ENCODE data around the gene TRPM8. TPM values are rescaled to one million over a fixed set of nuclear protein-coding genes. Genes with fewer than 3 reads are reported as not detected.

Gene TRPM8
- total and polyA plus RNA-seq, 2 experiments from 2014 or later: 0.11 to 0.14 TPM

DNA sequence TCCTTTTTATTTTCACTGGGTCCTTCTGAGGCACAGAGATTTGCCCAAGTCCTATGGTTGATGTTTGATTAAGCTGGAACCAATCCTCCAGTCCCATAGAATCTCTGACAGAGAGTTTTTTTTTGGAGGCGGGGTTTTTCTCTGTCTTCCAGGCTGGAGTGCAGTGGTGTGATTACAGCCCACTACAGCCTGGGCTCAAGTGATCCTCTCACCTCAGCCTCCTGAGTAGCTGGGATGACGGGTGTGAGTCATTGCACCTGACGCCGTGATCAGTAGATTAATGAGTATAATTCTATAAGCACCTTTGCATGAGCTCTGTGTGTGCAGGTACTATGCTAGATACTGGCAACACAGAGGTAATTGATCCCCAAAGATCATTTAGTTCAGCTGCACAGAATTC is 15.3 kb upstream of the TRPM8 start (continued):
- no peak for TF ChIP-seq CTCF (conservative IDR thresholded peaks at IDR 0.05; ENCODE audit: low read depth in 2 of 2)
- TF ChIP-seq POLR2AphosphoS5 (IDR thresholded peaks at IDR 0.05; ENCODE audit: low read depth): no peak
- TF ChIP-seq CREB1 (CRISPR knock-in tag; IDR thresholded peaks at IDR 0.05; ENCODE audit: low read depth): no peak
- TF ChIP-seq ZNF462 (CRISPR knock-in tag; IDR thresholded peaks at IDR 0.05): no peak

GRCh38 chr2:233905945-233906344 is 11.2 kb upstream of the TRPM8 start:
- Mint-ChIP-seq H3K4me3 (no peak overlapping the region), H3K4me1 (no peaks in the 10 kb centered on the region), H3K36me3 (ENCODE audit: low read depth) (no peaks in the 10 kb centered on the region), H3K27me3 (ENCODE audit: insufficient read depth, low read depth, poor library complexity) (no peaks in the 10 kb centered on the region), H3K27ac (no peak overlapping the region), H3K9me3 (no peaks in the 10 kb centered on the region; the same call in 1 of the 3 replicates)
- no peak overlapping the region for H3K4me2 ChIP-seq
- H2AFZ ChIP-seq: no peak overlapping the region
- DNase-seq (ENCODE audit: low spot score): no peak
- H3K4me3 ChIP-seq: no peak overlapping the region
- no peak overlapping the region for H3K27ac ChIP-seq (ENCODE audit: low read depth)
- no peaks in the 10 kb centered on the region for H3K36me3 ChIP-seq (ENCODE audit: insufficient read depth)
- no peaks in the 10 kb centered on the region for H3F3A ChIP-seq (replicated peaks; ENCODE audit: low read depth)
- no peaks in the 10 kb centered on the region for H3K27me3 ChIP-seq (ENCODE audit: insufficient read depth)
- H3K4me1 ChIP-seq (ENCODE audit: insufficient read depth): no peaks in the 10 kb centered on the region
- H3K79me2 ChIP-seq (replicated peaks; ENCODE audit: insufficient read depth): no peaks in the 10 kb centered on the region
- ATAC-seq: no peak
- no peaks in the 10 kb centered on the region for H4K20me1 ChIP-seq (replicated peaks; ENCODE audit: insufficient read depth)
- H3K9me2 ChIP-seq (ENCODE audit: insufficient read depth): peaks cover 8% of the 10 kb centered on the region; the same call in 1 of the 2 replicates
- TF ChIP-seq STAT1 (IDR thresholded peaks at IDR 0.05; ENCODE audit: unreplicated experiment): no peak
- no peak for TF ChIP-seq ETS1 (IDR thresholded peaks at IDR 0.05)
- no peak for TF ChIP-seq CTCF (conservative IDR thresholded peaks at IDR 0.05; ENCODE audit: low read depth in 2 of 2)
- no peak for TF ChIP-seq EZH2 (IDR thresholded peaks at IDR 0.05; ENCODE audit: low read depth, unreplicated experiment)
- no peak for TF ChIP-seq ZNF331 (CRISPR knock-in tag; IDR thresholded peaks at IDR 0.05; ENCODE audit: low read depth)
- no peak for TF ChIP-seq POLR2AphosphoS5 (IDR thresholded peaks at IDR 0.05; ENCODE audit: low read depth)
- TF ChIP-seq ZNF114 (CRISPR knock-in tag; IDR thresholded peaks at IDR 0.05): no peak
- no peak for TF ChIP-seq CREB1 (CRISPR knock-in tag; IDR thresholded peaks at IDR 0.05; ENCODE audit: low read depth)
- no peak for TF ChIP-seq JUNB (IDR thresholded peaks at IDR 0.05; ENCODE audit: unreplicated experiment)

Data from GM23338 (cell line).